HCT116 (cell line): Measurements from ENCODE around the gene SLC19A1. TPM values are rescaled to one million over a fixed set of nuclear protein-coding genes. Genes with fewer than 3 reads are reported as not detected.

Source experiments
- ATAC-seq: fragments of 200-7000 bp; cut with Tn5 transposase; 2 replicates; pipeline ENCODE4 v1.9.1; 2020; ENCODE audit warnings: mild to moderate bottlenecking, moderate library complexity
- BruUV-seq: library from RNA; stranded (reverse); fragments of 400-500 nt; replicated peaks from 2 replicates; lab custom pipeline; 2021; lab: Mats Ljungman, UMichigan
- CTCF ChIA-PET: fragments of 300-600 bp; sonication (Branson Sonifier 250); formaldehyde crosslinking; loops from one replicate; lab custom pipeline; 2021; ENCODE audit warnings: antibody characterized with exemption; lab: Charles Lee
- POLR2A ChIA-PET: fragments of 300-600, 350-600 bp; sonication (Branson Sonifier 250); formaldehyde crosslinking; loops from one replicate; lab custom pipeline; 2021; ENCODE audit warnings: antibody characterized with exemption; lab: Charles Lee
- RAD21 ChIA-PET, 2 experiments: fragments of 300-600 bp; sonication (Branson Sonifier 250); formaldehyde crosslinking; loops; one replicate each; lab custom pipeline; 2023; ENCODE audit warnings: low total read pairs in 2 of 2; ENCODE audit not compliant: uncharacterized antibody in 2 of 2, unreplicated experiment in 2 of 2, low non-redundant PET in 1 of 2; lab: Charles Lee
- DNase-seq: peaks from one replicate; pipeline ENCODE4 v3.0.0-alpha.2; 2010; ENCODE audit warnings: low read depth, low spot score
- H2AFZ ChIP-seq: fragments of 200-600 bp; shearing (Covaris generic), sonication (generic); 2 replicates; pipeline ENCODE4 v1.6.1; 2017; ENCODE audit warnings: low read depth, mixed run types, mixed read lengths, antibody characterized with exemption, low read length; ENCODE audit not compliant: poor library complexity, severe bottlenecking
- H3K27ac ChIP-seq: 2 replicates; pipeline ENCODE4 v1.5.1; 2012; ENCODE audit warnings: low read depth, low read length
- H3K27me3 ChIP-seq: fragments of 200-600 bp; sonication (generic); 2 replicates; pipeline ENCODE4 v1.6.1; 2016; ENCODE audit warnings: mixed run types, low read length, mixed read lengths; ENCODE audit not compliant: insufficient read depth
- H3K36me3 ChIP-seq, 2 experiments: fragments of 200-500 bp in 1 of 2; fragments of 200-600 bp in 1 of 2; sonication (Bioruptor generic) in 1 of 2; sonication (generic) in 1 of 2; 2 replicates each; pipeline versions ENCODE4 v1.5.1 to v1.6.1; 2014 to 2016; ENCODE audit warnings: low read length in 2 of 2, inconsistent platforms in 1 of 2, mixed read lengths in 1 of 2, mixed run types in 1 of 2; ENCODE audit not compliant: insufficient read depth in 2 of 2, control insufficient read depth in 1 of 2
- H3K4me1 ChIP-seq, 2 experiments: fragments of 200-600 bp in 1 of 2; sonication (generic) in 1 of 2; 2 replicates each; pipeline versions ENCODE4 v1.5.1 to v1.6.1; 2012 to 2017; ENCODE audit warnings: low read length in 2 of 2, inconsistent platforms in 1 of 2, mild to moderate bottlenecking in 1 of 2, mixed read lengths in 1 of 2, mixed run types in 1 of 2, moderate library complexity in 1 of 2; ENCODE audit not compliant: insufficient read depth in 2 of 2, control insufficient read depth in 1 of 2
- H3K4me2 ChIP-seq: fragments of 200-600 bp; sonication (generic); 2 replicates; pipeline ENCODE4 v1.6.1; 2017; ENCODE audit warnings: mixed run types, low read length, mixed read lengths
- H3K4me3 ChIP-seq, 2 experiments: fragments of 200-600 bp in 1 of 2; sonication (generic) in 1 of 2; replicated peaks in 1 of 2; 2 replicates each; pipeline ENCODE4 v1.5.1; 2011 to 2016; ENCODE audit warnings: low read length in 2 of 2, control low read depth in 1 of 2, low read depth in 1 of 2, mild to moderate bottlenecking in 1 of 2, mixed read lengths in 1 of 2, mixed run types in 1 of 2
- H3K79me2 ChIP-seq: fragments of 200-600 bp; sonication (generic); 2 replicates; pipeline ENCODE4 v1.6.1; 2017; ENCODE audit warnings: mild to moderate bottlenecking, mixed run types, low read length, moderate library complexity, mixed read lengths; ENCODE audit not compliant: insufficient read depth
- H3K9ac ChIP-seq: fragments of 200-600 bp; sonication (generic); 2 replicates; pipeline ENCODE4 v1.6.1; 2016; ENCODE audit warnings: low read length, mixed read lengths
- H3K9me2 ChIP-seq: fragments of 200-600 bp; sonication (generic), shearing (Covaris generic); 2 replicates; pipeline ENCODE4 v1.6.1; 2017; ENCODE audit warnings: mixed run types, mild to moderate bottlenecking, moderate library complexity; ENCODE audit not compliant: insufficient read depth
- H3K9me3 ChIP-seq, 2 experiments: fragments of 200-500 bp in 1 of 2; fragments of 200-600 bp in 1 of 2; sonication (Bioruptor generic) in 1 of 2; sonication (generic) in 1 of 2; 2 replicates each; pipeline ENCODE4 v1.6.1; 2014 to 2017; ENCODE audit warnings: low read length in 2 of 2, mixed read lengths in 2 of 2, inconsistent platforms in 1 of 2, low read depth in 1 of 2, mild to moderate bottlenecking in 1 of 2, mixed run types in 1 of 2, moderate library complexity in 1 of 2; ENCODE audit not compliant: control insufficient read depth in 1 of 2, insufficient read depth in 1 of 2
- H4K20me1 ChIP-seq: fragments of 200-600 bp; sonication (generic), shearing (Covaris generic); 2 replicates; pipeline ENCODE4 v1.6.1; 2017; ENCODE audit warnings: mixed run types, mild to moderate bottlenecking, moderate library complexity; ENCODE audit not compliant: insufficient read depth
- EGR1 ChIP-seq: IDR thresholded peaks from 2 replicates; pipeline ENCODE4 v1.6.1; 2012; ENCODE audit warnings: low read depth
- EZH2 ChIP-seq: fragments of 200-600 bp; sonication (generic); IDR thresholded peaks from 2 replicates; pipeline ENCODE4 v1.6.1; 2017; ENCODE audit warnings: antibody characterized with exemption, mixed run types
- FOSL1 ChIP-seq: IDR thresholded peaks from 2 replicates; pipeline ENCODE4 v1.6.1; 2012; ENCODE audit warnings: low read depth
- RAD21 ChIP-seq: IDR thresholded peaks from 2 replicates; pipeline ENCODE4 v1.6.1; 2012; ENCODE audit warnings: low read depth, mild to moderate bottlenecking
- SIN3A ChIP-seq: IDR thresholded peaks from 2 replicates; pipeline ENCODE4 v1.6.1; 2012; ENCODE audit warnings: low read depth
- ZFX ChIP-seq: fragments of 450-650 bp; IDR thresholded peaks from 2 replicates; pipeline ENCODE4 v1.6.1; 2017
- intact Hi-C: fragments of 100-400 bp; cut with micrococcal nuclease; formaldehyde crosslinking; loops from 2 replicates; pipeline ENCODE4 v1.10.0; 2022
- total RNA-seq: library from RNA; stranded (reverse); gene quantifications from one replicate; pipeline ENCODE4 v1.2.1, GENCODE V29; 2021; ENCODE audit not compliant: unreplicated experiment
- TF ChIP-seq, protein P1 (sequence below): IDR thresholded peaks from 2 replicates; pipeline ENCODE4 v1.6.1; 2012; ENCODE audit warnings: low read depth
- TF ChIP-seq, protein P2 (sequence below), 3 experiments: fragments of 200-600 bp in 1 of 3; sonication (generic) in 1 of 3; IDR thresholded peaks in 2 of 3; conservative IDR thresholded peaks in 1 of 3; 2 replicates each; pipeline ENCODE4 v1.5.1; 2012 to 2017; ENCODE audit warnings: low read depth in 2 of 3, low read length in 2 of 3, antibody characterized with exemption in 1 of 3, borderline replicate concordance in 1 of 3, control low read depth in 1 of 3, mild to moderate bottlenecking in 1 of 3, mixed read lengths in 1 of 3, mixed run types in 1 of 3, moderate library complexity in 1 of 3; ENCODE audit not compliant: insufficient read depth in 1 of 3

Gene SLC19A1
- total RNA-seq, 1 experiment from 2014 or later: 50.2 TPM

DNA sequence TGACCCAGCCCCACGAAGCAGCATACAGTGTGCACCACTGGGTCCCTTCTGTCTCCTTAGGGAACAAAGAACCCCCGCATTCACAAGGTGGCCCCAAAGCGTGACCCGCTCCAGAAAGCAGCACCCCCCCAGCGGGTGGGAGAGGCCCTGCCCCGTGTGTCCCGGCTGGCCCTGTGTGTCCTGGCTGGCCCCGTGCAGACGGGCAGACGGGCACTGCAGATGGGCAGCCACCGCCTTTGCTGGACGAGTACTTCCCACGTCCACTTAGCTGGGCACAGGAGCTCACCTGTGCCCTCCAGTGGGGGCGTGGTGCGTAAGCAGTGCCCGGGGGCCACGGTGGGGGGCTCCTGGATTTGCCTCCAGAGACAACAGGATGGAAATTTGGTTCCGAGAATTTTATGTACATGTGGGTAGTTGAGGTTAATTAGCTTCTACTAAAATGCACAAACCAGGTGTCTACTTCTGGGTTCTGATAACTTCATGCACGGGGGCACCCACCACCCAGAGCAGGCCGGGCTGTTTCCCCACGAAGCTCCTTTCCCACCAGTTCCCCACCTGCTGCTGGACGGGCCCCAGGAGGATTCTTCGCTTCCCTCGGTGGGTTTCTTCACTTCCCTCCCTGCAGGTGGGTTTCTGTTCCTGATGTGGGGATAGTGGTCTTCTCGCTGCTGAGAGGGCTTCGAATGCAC lies 33.2 kb upstream of the SLC19A1 start:
- H3K4me3 ChIP-seq: no peak overlapping the region
- intact Hi-C loops: no loop called here

More for the DNA sequence above, 33.2 kb upstream of the SLC19A1 start:
- no peak overlapping the region for H2AFZ ChIP-seq
- BruUV-seq: no TSS peak
- RAD21 ChIA-PET: no interaction called here
- no peak for ATAC-seq
- H4K20me1 ChIP-seq: no peaks in the 10 kb centered on the region
- no peaks in the 10 kb centered on the region for H3K9me2 ChIP-seq
- H3K27ac ChIP-seq: no peak overlapping the region
- no peaks in the 10 kb centered on the region for H3K36me3 ChIP-seq
- peaks cover 0 to 2% of the 10 kb centered on the region in 2 experiments; a peak in 1 of 4 replicates for H3K4me1 ChIP-seq
- H3K27me3 ChIP-seq: no peaks in the 10 kb centered on the region
- no peaks in the 10 kb centered on the region for H3K79me2 ChIP-seq
- TF ChIP-seq EGR1 (no peak), EZH2 (no peak), RAD21 (no peak), SIN3A (no peak), FOSL1 (no peak), ZFX (no peak)
- TF ChIP-seq, protein P1, sequence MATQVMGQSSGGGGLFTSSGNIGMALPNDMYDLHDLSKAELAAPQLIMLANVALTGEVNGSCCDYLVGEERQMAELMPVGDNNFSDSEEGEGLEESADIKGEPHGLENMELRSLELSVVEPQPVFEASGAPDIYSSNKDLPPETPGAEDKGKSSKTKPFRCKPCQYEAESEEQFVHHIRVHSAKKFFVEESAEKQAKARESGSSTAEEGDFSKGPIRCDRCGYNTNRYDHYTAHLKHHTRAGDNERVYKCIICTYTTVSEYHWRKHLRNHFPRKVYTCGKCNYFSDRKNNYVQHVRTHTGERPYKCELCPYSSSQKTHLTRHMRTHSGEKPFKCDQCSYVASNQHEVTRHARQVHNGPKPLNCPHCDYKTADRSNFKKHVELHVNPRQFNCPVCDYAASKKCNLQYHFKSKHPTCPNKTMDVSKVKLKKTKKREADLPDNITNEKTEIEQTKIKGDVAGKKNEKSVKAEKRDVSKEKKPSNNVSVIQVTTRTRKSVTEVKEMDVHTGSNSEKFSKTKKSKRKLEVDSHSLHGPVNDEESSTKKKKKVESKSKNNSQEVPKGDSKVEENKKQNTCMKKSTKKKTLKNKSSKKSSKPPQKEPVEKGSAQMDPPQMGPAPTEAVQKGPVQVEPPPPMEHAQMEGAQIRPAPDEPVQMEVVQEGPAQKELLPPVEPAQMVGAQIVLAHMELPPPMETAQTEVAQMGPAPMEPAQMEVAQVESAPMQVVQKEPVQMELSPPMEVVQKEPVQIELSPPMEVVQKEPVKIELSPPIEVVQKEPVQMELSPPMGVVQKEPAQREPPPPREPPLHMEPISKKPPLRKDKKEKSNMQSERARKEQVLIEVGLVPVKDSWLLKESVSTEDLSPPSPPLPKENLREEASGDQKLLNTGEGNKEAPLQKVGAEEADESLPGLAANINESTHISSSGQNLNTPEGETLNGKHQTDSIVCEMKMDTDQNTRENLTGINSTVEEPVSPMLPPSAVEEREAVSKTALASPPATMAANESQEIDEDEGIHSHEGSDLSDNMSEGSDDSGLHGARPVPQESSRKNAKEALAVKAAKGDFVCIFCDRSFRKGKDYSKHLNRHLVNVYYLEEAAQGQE: no peak
- TF ChIP-seq, protein P2, sequence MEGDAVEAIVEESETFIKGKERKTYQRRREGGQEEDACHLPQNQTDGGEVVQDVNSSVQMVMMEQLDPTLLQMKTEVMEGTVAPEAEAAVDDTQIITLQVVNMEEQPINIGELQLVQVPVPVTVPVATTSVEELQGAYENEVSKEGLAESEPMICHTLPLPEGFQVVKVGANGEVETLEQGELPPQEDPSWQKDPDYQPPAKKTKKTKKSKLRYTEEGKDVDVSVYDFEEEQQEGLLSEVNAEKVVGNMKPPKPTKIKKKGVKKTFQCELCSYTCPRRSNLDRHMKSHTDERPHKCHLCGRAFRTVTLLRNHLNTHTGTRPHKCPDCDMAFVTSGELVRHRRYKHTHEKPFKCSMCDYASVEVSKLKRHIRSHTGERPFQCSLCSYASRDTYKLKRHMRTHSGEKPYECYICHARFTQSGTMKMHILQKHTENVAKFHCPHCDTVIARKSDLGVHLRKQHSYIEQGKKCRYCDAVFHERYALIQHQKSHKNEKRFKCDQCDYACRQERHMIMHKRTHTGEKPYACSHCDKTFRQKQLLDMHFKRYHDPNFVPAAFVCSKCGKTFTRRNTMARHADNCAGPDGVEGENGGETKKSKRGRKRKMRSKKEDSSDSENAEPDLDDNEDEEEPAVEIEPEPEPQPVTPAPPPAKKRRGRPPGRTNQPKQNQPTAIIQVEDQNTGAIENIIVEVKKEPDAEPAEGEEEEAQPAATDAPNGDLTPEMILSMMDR (IDR thresholded peaks at IDR 0.05 in 2 of 3, conservative IDR thresholded peaks at IDR 0.05 in 1 of 3; ENCODE audit: borderline replicate concordance in 1 of 3, insufficient read depth in 1 of 3, low read depth in 2 of 3, low read length in 2 of 3): peak in 1 of 3 experiments; percentile 12; a peak in 1 of 6 replicates
- no peaks in the 10 kb centered on the region for H3K9me3 ChIP-seq
- CTCF ChIA-PET: interaction anchor here (1.0 kb wide), 2 partner anchors 19 to 246 kb away, joined by 3 to 5 read pairs; no protein-coding TSS in a partner anchor
- no peak overlapping the region for H3K9ac ChIP-seq
- no peak for DNase-seq
- POLR2A ChIA-PET: no interaction called here
- no peak overlapping the region for H3K4me2 ChIP-seq
